Superior temporal gyrus (tissue), 1 donor: ENCODE data around the gene DMD.
"Not testable (repeated sequence)": the region's sequence is repeated elsewhere in the genome, so short reads cannot be mapped to it uniquely, and the experiment has no call there.

Experiments used
- DNase-seq: peaks from one replicate; pipeline ENCODE4 v3.0.0-alpha.2; 2016; ENCODE audit errors: extremely low spot score

Gene DMD

GRCh38 chrX:32867781-32868523, 343.4 kb downstream of the DMD start:
- DNase-seq, result no peak

- no peak for DNase-seq
Measured at GRCh38 chrX:32852203-32852602, 359.1 kb downstream of the DMD start.

GRCh38 chrX:32851556-32851955, 359.8 kb downstream of the DMD start:
- no peak for DNase-seq

GRCh38 chrX:32847921-32848320, 363.4 kb downstream of the DMD start:
- no peak for DNase-seq

- DNase-seq, result no peak
Measured at GRCh38 chrX:32842053-32842452, 369.3 kb downstream of the DMD start.

GRCh38 chrX:32839781-32840180, 371.6 kb downstream of the DMD start:
- no peak for DNase-seq

- no peak for DNase-seq
Measured at GRCh38 chrX:32825009-32825408, 386.3 kb downstream of the DMD start.

- DNase-seq, result no peak
Measured at GRCh38 chrX:32804034-32804433, 407.3 kb downstream of the DMD start.

- DNase-seq, result no peak
Measured at GRCh38 chrX:32798990-32799389, 412.4 kb downstream of the DMD start.

GRCh38 chrX:32788936-32789335, 422.4 kb downstream of the DMD start:
- DNase-seq, result no peak

- DNase-seq, result no peak
Measured at GRCh38 chrX:32780109-32780508, 431.2 kb downstream of the DMD start.

- DNase-seq, result no peak
Measured at GRCh38 chrX:32778965-32779364, 432.4 kb downstream of the DMD start.

- DNase-seq, result no peak
Measured at GRCh38 chrX:32774966-32775365, 436.4 kb downstream of the DMD start.

GRCh38 chrX:32749070-32749469, 462.3 kb downstream of the DMD start:
- DNase-seq, result no peak

- peak; percentile 8 for DNase-seq
Measured at GRCh38 chrX:32745323-32745722, 466.0 kb downstream of the DMD start.

GRCh38 chrX:32744921-32745320, 466.4 kb downstream of the DMD start:
- no peak for DNase-seq

- no peak for DNase-seq
Measured at GRCh38 chrX:32741910-32742309, 469.4 kb downstream of the DMD start.

GRCh38 chrX:32708542-32708941, 502.8 kb downstream of the DMD start:
- no peak for DNase-seq

GRCh38 chrX:32705385-32705784, 506.0 kb downstream of the DMD start:
- DNase-seq, result not testable (repeated sequence)

GRCh38 chrX:32687379-32687778, 524.0 kb downstream of the DMD start:
- no peak for DNase-seq

GRCh38 chrX:32678487-32678886, 532.9 kb downstream of the DMD start:
- DNase-seq, result no peak

- DNase-seq, result peak; percentile 42
Measured at GRCh38 chrX:32673193-32673592, 538.2 kb downstream of the DMD start.

- no peak for DNase-seq
Measured at GRCh38 chrX:32662516-32662915, 548.8 kb downstream of the DMD start.
